GM13976 (cell line): ENCODE measurements around the gene QRICH1.

Experiments used
- DNase-seq: peaks from one replicate; pipeline ENCODE4 v3.0.0; 2012; ENCODE audit warnings: low spot score
- in situ Hi-C: fragments of 300-500 bp; cut with MboI; formaldehyde crosslinking; loops from one replicate; pipeline ENCODE4 v1.12.0; 2022; ENCODE audit warnings: low sequenced_read_pairs, mixed read lengths, inconsistent platforms; ENCODE audit not compliant: unreplicated experiment
- TF ChIP-seq, protein P1 (sequence below): IDR thresholded peaks from 2 replicates; pipeline ENCODE4 v1.5.1; 2012; ENCODE audit warnings: borderline replicate concordance, mild to moderate bottlenecking; ENCODE audit not compliant: insufficient read depth; ENCODE audit errors: extremely low read depth, missing control alignments, control extremely low read depth

The QRICH1 gene

DNA sequence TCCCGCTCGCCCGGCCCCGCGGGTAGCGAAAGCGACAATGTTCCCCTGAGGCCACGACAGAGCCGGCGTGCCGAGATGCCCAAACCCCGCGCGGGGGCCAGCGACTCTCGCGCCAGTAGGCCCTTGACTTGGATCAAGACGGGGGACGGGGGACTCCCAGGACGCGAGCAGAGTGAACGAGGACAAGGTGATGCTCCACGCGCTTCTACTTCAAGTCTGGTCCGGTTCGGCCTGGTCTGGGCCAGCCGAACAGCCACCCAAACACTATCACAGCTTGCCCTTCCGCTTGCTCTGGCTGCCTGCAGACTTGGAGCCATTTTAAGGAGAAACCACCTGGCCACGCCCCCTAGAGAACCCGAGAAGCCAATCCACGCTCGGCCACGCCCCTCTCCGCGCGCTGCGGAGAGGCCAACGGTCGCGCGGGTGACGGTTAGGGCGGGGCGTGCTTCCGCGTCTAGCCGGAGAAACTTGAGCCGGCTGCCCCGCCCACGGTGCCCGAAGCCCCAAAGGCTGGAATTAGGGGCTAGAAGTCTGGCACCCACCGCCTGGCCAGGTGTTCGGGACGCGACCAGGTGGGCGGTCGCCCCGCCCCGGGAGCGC, 72.6 kb downstream of the QRICH1 start:
- in situ Hi-C loops = no loop called here
- peak; percentile 96 for DNase-seq
- TF ChIP-seq, protein P1, sequence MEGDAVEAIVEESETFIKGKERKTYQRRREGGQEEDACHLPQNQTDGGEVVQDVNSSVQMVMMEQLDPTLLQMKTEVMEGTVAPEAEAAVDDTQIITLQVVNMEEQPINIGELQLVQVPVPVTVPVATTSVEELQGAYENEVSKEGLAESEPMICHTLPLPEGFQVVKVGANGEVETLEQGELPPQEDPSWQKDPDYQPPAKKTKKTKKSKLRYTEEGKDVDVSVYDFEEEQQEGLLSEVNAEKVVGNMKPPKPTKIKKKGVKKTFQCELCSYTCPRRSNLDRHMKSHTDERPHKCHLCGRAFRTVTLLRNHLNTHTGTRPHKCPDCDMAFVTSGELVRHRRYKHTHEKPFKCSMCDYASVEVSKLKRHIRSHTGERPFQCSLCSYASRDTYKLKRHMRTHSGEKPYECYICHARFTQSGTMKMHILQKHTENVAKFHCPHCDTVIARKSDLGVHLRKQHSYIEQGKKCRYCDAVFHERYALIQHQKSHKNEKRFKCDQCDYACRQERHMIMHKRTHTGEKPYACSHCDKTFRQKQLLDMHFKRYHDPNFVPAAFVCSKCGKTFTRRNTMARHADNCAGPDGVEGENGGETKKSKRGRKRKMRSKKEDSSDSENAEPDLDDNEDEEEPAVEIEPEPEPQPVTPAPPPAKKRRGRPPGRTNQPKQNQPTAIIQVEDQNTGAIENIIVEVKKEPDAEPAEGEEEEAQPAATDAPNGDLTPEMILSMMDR = no peak

DNA sequence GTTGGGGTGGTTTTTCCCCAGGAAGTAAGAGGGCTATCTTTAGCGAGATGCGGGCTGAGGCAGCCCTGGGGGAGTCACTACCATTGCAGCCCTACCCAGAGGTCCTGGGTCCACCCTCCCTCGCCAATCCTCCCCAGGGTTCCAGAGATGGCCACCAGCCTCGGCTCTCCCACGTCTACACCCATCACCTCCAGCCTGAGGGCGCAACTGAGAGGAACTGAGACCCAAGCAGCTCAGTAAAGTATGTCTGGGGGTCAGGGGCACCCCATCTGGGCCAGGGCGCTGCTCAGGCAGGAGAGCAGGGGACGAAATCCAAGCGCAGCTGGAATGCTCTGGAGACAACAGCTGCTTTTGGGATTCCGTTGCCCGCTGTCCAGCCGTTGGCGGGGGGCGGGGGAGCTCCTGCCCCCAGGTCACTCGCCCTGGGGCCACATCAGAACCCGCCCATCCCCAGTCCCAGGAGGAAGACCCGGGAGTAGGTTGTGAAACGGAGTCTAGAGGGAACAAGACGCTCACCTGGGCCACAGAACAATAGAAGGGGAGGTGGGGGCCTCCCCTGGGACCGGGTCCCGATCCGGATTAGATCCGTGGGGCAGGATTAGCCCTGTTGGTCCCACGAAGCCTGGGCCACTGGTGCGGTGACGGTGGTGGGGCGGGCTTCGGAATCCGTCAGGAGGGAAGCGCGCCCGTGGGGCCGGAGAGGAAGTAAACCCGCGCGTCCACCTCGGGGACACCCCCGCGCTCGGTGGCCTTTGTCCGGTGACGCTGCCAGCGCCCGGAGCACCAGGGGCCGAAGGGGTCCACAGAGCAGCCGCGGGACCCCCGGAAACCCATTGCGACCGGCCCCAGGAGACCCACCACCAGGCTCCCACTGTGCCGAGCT, 73.3 kb downstream of the QRICH1 start:
- in situ Hi-C loops = no loop called here
- peak; percentile 72 for DNase-seq
- TF ChIP-seq, protein P1 = peak; percentile 12

DNA sequence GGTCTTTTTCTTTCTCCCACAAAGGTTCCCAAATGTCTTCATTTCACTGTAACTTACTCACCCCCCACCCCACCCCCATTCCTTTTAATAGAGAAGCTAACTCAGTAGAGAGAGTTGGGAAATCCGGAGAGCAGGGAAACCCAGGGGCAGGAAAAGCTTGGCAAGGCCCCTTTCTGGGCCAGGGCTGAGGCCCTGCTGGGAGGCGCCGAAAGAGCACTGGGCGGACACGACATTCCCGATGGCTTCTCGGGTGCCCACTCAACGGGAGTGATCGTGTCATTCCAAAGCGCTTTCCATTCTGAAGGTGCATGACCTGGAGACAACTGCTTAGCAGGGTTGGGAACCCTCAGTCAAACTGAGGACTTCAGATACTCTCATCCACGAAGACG, 73.9 kb downstream of the QRICH1 start:
- in situ Hi-C loops = no loop called here
- no peak for DNase-seq
- TF ChIP-seq, protein P1 = no peak

DNA sequence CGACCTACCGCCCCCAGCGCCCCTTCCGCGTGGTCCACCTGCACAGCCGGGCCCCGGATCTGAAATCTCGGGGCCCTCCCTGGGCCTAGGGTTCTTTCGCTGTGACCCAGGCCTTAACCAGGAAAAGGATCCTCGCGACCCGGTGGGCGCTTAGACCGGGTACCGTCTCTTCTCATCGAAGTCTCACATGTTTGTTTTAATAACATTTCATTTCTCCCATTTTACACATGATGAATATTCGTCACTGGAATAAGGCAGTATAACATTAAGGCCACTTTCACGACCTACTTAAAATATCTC, 75.2 kb downstream of the QRICH1 start:
- in situ Hi-C loops = no loop called here
- no peak for DNase-seq
- TF ChIP-seq, protein P1 = no peak

DNA sequence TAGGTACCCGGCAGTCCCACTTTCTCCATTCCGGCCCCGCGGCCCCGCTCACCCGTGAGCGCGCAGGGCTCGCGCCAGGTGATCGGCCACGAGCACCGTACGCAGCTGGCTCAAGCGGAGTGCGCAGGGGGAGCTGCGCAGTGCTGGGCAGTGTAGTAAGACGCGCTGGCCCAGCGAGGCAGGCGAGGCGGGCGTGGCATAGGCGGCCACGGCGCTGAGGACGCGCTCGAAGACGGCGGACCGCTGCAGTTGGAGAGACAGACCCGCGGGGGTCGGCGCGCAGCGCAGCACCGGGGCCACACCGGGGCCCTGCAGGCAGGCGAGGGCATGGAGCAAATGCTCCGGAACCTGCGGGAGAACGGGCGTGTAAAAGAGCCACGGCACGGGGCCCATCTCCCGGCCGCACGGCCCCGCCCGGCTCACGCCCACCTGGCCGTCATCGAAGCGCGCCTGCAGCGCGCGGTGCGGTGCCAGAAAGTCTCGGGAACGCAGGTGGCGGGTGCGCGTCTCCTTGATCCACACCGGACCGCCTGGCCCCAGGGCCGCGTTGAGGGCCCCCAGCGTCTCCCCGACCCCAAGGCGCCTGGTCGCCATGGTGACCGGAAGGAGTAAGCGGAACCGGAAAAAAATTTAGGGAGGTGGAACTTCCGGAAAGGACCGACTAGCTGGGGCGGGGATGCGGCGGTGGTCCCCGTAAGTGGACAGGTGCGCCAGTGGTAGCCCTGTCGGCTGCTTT, 75.7 kb downstream of the QRICH1 start, which contains the start of gene DALRD3:
Gene DALRD3 (minus strand): TSS at position 610 of the 736 bp plus-strand sequence. CDS start 16 bp downstream, at position 594.
- in situ Hi-C loops = no loop called here
- TF ChIP-seq, protein P1 = no peak
- DNase-seq = peak; percentile 89

DNA sequence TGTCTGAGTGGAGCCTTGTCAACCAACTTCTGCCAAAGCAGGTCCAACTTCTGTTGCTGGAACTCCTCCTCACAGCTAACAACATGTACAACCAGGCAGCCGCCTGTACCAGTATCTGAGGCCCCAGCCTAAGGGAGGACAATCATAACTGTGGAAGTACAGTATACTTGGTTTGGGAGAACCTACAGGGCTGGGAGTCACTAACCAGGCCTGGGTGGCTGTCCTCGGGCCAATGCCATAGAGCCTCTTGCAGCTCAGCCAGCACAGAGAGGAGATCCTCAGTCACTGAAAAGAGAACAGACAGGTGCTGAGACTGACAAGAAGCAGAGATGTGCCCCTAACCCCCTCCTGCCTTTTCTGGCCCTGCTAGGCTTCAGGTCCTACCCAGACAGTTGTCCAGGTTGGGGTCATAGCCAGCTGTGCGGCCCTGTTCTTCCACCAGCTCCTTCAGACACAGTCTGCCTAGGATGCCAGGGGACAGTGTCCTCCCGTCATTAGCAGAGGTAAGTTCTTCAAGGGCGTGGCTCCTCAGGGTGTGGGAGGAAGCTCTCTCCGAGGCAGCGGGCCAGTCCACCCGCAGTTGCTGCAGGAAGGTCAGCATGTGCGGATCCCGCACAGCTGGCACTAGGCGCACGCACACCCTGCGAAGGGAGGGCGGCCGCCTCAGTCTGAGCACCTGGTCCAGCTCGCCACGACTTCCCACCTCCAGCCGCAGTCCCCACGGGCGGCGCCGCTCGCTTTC, 76.5 kb downstream of the QRICH1 start:
- TF ChIP-seq, protein P1 = no peak
- DNase-seq = no peak
- in situ Hi-C loops = no loop called here
